ENCODE results near the gene TIMM10B.

DNA sequence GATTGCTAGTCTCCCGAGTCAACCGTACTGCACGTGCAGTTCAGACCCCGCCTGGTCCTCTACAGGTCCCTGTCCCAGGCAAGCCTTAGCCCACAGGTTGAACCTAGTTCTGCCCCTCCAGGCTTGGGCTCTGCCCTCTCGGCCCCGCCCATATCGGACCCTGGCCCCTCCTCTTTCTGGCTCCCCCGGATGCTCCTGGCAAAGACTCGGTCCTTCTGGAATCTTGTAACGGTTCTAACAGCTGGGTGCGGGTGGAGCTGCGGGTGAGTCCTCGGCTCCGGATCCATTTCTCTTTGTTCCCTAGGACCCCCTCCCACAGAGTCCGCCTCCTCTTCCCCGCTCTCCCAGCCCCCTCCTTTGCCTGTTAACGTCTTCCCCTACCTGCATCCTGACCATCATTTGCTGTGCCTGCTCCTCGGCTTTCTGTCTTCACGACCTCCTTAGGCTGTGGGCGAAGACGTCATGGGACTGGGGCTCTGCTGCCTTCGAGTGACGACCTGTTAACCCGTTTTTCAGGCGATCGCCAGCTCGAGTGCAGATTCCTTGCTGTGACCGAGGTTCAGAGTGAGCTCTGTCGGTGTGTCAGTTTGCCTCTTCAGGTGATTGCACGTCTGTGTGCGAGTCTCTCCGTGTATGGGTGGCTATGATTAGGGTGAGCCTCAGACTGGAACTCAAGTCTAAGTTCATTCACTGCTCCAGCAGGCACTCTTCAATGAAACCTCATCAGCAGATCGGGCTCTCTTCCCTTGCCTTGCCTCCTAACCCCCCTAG is 16.0 kb downstream of the TIMM10B start, which contains the start of gene DNHD1:
- no peak for TF ChIP-seq POLR2AphosphoS5 (IDR thresholded peaks at IDR 0.05; ENCODE audit: low read depth, low read length)
- TF ChIP-seq TAF1 (IDR thresholded peaks at IDR 0.05; ENCODE audit: borderline replicate concordance, insufficient read depth, low read length), result no peak
- TF ChIP-seq, protein P1, sequence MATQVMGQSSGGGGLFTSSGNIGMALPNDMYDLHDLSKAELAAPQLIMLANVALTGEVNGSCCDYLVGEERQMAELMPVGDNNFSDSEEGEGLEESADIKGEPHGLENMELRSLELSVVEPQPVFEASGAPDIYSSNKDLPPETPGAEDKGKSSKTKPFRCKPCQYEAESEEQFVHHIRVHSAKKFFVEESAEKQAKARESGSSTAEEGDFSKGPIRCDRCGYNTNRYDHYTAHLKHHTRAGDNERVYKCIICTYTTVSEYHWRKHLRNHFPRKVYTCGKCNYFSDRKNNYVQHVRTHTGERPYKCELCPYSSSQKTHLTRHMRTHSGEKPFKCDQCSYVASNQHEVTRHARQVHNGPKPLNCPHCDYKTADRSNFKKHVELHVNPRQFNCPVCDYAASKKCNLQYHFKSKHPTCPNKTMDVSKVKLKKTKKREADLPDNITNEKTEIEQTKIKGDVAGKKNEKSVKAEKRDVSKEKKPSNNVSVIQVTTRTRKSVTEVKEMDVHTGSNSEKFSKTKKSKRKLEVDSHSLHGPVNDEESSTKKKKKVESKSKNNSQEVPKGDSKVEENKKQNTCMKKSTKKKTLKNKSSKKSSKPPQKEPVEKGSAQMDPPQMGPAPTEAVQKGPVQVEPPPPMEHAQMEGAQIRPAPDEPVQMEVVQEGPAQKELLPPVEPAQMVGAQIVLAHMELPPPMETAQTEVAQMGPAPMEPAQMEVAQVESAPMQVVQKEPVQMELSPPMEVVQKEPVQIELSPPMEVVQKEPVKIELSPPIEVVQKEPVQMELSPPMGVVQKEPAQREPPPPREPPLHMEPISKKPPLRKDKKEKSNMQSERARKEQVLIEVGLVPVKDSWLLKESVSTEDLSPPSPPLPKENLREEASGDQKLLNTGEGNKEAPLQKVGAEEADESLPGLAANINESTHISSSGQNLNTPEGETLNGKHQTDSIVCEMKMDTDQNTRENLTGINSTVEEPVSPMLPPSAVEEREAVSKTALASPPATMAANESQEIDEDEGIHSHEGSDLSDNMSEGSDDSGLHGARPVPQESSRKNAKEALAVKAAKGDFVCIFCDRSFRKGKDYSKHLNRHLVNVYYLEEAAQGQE (IDR thresholded peaks at IDR 0.05; ENCODE audit: insufficient read depth in 1 of 2, low read depth in 2 of 2, low read length in 2 of 2), result no peak
- no peak for TF ChIP-seq FOXP2 (optimal IDR thresholded peaks at IDR 0.05; ENCODE audit: borderline replicate concordance, extremely low read depth, extremely low read length, insufficient read depth)
